Cardiac fibroblast (primary cell): ENCODE results near the gene HERC2.
"Not testable (repeated sequence)": the region's sequence is repeated elsewhere in the genome, so short reads cannot be mapped to it uniquely, and the experiment has no call there.

ENCODE experiments used
- DNase-seq, 2 donors: peaks; one replicate each; pipeline versions ENCODE4 v3.0.0 to v3.0.0-alpha.2; 2010; ENCODE audit warnings: low read depth in 2 of 2
- H3K4me3 ChIP-seq, 2 donors: replicated peaks in 1 of 2; 1 replicate in 1 of 2; 2 replicates in 1 of 2; pipeline ENCODE4 v1.5.1; 2011; ENCODE audit warnings: low read depth in 2 of 2, low read length in 2 of 2, mild to moderate bottlenecking in 2 of 2, moderate library complexity in 1 of 2
- CTCF ChIP-seq: IDR thresholded peaks from one replicate; pipeline ENCODE4 v1.5.1; 2011; ENCODE audit warnings: low read depth, mild to moderate bottlenecking, low read length, inconsistent platforms

HERC2 gene

GRCh38 chr15:28182216-28182615, 139.8 kb downstream of the HERC2 start:
- no peak for TF ChIP-seq CTCF
- no peak for DNase-seq
- no peak overlapping the region for H3K4me3 ChIP-seq

GRCh38 chr15:28181366-28181765, 140.6 kb downstream of the HERC2 start:
- DNase-seq = no peak
- no peak overlapping the region for H3K4me3 ChIP-seq
- no peak for TF ChIP-seq CTCF

- H3K4me3 ChIP-seq = no peak overlapping the region
- DNase-seq = no peak
- no peak for TF ChIP-seq CTCF
Observed at GRCh38 chr15:28179270-28179669, 142.7 kb downstream of the HERC2 start.

- H3K4me3 ChIP-seq = no peak overlapping the region
- no peak for DNase-seq
- TF ChIP-seq CTCF = no peak
Observed at GRCh38 chr15:28178727-28179126, 143.3 kb downstream of the HERC2 start.

GRCh38 chr15:28178290-28178689, 143.7 kb downstream of the HERC2 start:
- no peak for TF ChIP-seq CTCF

GRCh38 chr15:28169366-28169765, 152.6 kb downstream of the HERC2 start:
- no peak for DNase-seq
- no peak overlapping the region for H3K4me3 ChIP-seq
- TF ChIP-seq CTCF = no peak

More at GRCh38 chr15:28178290-28178689, 143.7 kb downstream of the HERC2 start:
- DNase-seq = no peak
- H3K4me3 ChIP-seq = no peak overlapping the region

GRCh38 chr15:28168405-28169121, 153.4 kb downstream of the HERC2 start:
- H3K4me3 ChIP-seq, DNase-seq: not testable (repeated sequence)
